Tibial nerve (tissue), 4 donors: ENCODE data around the gene AKAP6. TPM values are rescaled to one million over a fixed set of nuclear protein-coding genes. Genes with fewer than 3 reads are reported as not detected.

Experiments
- DNase-seq, 2 donors: peaks; one replicate each; pipeline ENCODE4 v3.0.0-alpha.2; 2019; ENCODE audit warnings: low spot score in 2 of 2
- H3K27ac ChIP-seq, 4 donors: fragments of 200-600 bp; sonication (generic) in 3 of 4; one replicate each; pipeline ENCODE4 v1.5.1; 2017 to 2019; ENCODE audit warnings: mild to moderate bottlenecking in 1 of 4
- H3K27me3 ChIP-seq, 2 donors: fragments of 200-600 bp; sonication (generic) in 1 of 2; one replicate each; pipeline versions ENCODE4 v1.5.1 to v1.6.0; 2017 to 2019
- H3K36me3 ChIP-seq, 3 donors: fragments of 200-600 bp; sonication (generic); one replicate each; pipeline ENCODE4 v1.5.1; 2018 to 2019
- H3K4me1 ChIP-seq, 4 donors: fragments of 200-600 bp; sonication (generic) in 3 of 4; one replicate each; pipeline ENCODE4 v1.5.1; 2017 to 2019
- H3K4me3 ChIP-seq, 4 donors: fragments of 200-600 bp; sonication (generic) in 3 of 4; one replicate each; pipeline ENCODE4 v1.5.1; 2017 to 2019; ENCODE audit warnings: mild to moderate bottlenecking in 1 of 4, moderate library complexity in 1 of 4
- H3K9me3 ChIP-seq, 4 donors: fragments of 200-600 bp; sonication (generic) in 3 of 4; one replicate each; pipeline ENCODE4 v1.5.1; 2017 to 2019
- CTCF ChIP-seq, 5 experiments: fragments of 200-600 bp in 3 of 5; fragments of 450-650 bp in 2 of 5; sonication (generic) in 3 of 5; IDR thresholded peaks; one replicate each; pipeline ENCODE4 v1.5.1; 2016 to 2019; ENCODE audit warnings: antibody characterized with exemption in 5 of 5, mild to moderate bottlenecking in 3 of 5, moderate library complexity in 2 of 5
- EP300 ChIP-seq, 2 donors: sonication (generic); formaldehyde crosslinking; IDR thresholded peaks; one replicate each; pipeline ENCODE4 v1.6.1; 2017; ENCODE audit warnings: antibody characterized with exemption in 2 of 2, mild to moderate bottlenecking in 1 of 2
- POLR2A ChIP-seq, 2 donors: fragments of 450-650 bp; IDR thresholded peaks; one replicate each; pipeline ENCODE4 v1.6.1; 2017; ENCODE audit warnings: antibody characterized with exemption in 2 of 2, mild to moderate bottlenecking in 2 of 2, moderate library complexity in 2 of 2
- WGBS, 2 donors: methylation state at CpG; one replicate each; pipeline ENCODE4 v1.1.5; 2018; 5-methylcytosine and 5-hydroxymethylcytosine counted together
- total RNA-seq, 4 donors: library from RNA; depleted of rRNA; stranded (reverse); fragments of >200 nt; gene quantifications; one replicate each; pipeline ENCODE4 v1.1.0, GENCODE V29; 2016

AKAP6 gene
- total RNA-seq, 4 donors from 2014 or later, result 2.1 to 10.7 (median 5.2) TPM

GRCh38 chr14:32561520-32561919 lies 232.4 kb downstream of the AKAP6 start:
- no peak overlapping the region for H3K27ac ChIP-seq
- 33 to 35% methylated on average over 1 of the region's 1 CpG for whole genome bisulfite sequencing, 2 donors
- H3K9me3 ChIP-seq, result no peaks in the 10 kb centered on the region
- TF ChIP-seq EP300 (IDR thresholded peaks at IDR 0.05) (no peak), POLR2A (IDR thresholded peaks at IDR 0.05) (no peak), CTCF (IDR thresholded peaks at IDR 0.05) (no peak)
- H3K4me1 ChIP-seq, result peaks cover 0 to 22% (median 4%) of the 10 kb centered on the region in 4 donors
- no peak overlapping the region for H3K4me3 ChIP-seq
- DNase-seq, result no peak
- no peaks in the 10 kb centered on the region for H3K36me3 ChIP-seq
- no peaks in the 10 kb centered on the region for H3K27me3 ChIP-seq

GRCh38 chr14:32564596-32564995 lies 235.5 kb downstream of the AKAP6 start:
- no peaks in the 10 kb centered on the region for H3K36me3 ChIP-seq
- peaks cover 0 to 21% (median 4%) of the 10 kb centered on the region in 4 donors for H3K4me1 ChIP-seq
- DNase-seq, result peak in 1 of 2 donors; percentile 9
- no peak for TF ChIP-seq CTCF (IDR thresholded peaks at IDR 0.05)
- peak in 1 of 2 donors; percentile 44 for TF ChIP-seq EP300 (IDR thresholded peaks at IDR 0.05)
- TF ChIP-seq POLR2A (IDR thresholded peaks at IDR 0.05), result no peak
- no peaks in the 10 kb centered on the region for H3K27me3 ChIP-seq
- H3K27ac ChIP-seq, result peak overlapping the region in 2 of 4 donors; percentile 3 to 9
- no peaks in the 10 kb centered on the region for H3K9me3 ChIP-seq
- no peak overlapping the region for H3K4me3 ChIP-seq

- H3K9me3 ChIP-seq, result no peaks in the 10 kb centered on the region
- H3K4me1 ChIP-seq, result peaks cover 0 to 14% (median 4%) of the 10 kb centered on the region in 4 donors
- H3K27ac ChIP-seq, result no peak overlapping the region
- no peaks in the 10 kb centered on the region for H3K27me3 ChIP-seq
- DNase-seq, result no peak
- TF ChIP-seq POLR2A (IDR thresholded peaks at IDR 0.05), result no peak
- no peak for TF ChIP-seq CTCF (IDR thresholded peaks at IDR 0.05)
- no peak for TF ChIP-seq EP300 (IDR thresholded peaks at IDR 0.05)
- H3K4me3 ChIP-seq, result no peak overlapping the region
- no peaks in the 10 kb centered on the region for H3K36me3 ChIP-seq
Measured at GRCh38 chr14:32565256-32565655, 236.2 kb downstream of the AKAP6 start.

GRCh38 chr14:32567543-32568384 lies 238.7 kb downstream of the AKAP6 start:
- H3K27ac ChIP-seq, result no peak overlapping the region
- no peak for DNase-seq
- no peaks in the 10 kb centered on the region for H3K9me3 ChIP-seq
- H3K36me3 ChIP-seq, result no peaks in the 10 kb centered on the region
- TF ChIP-seq POLR2A (IDR thresholded peaks at IDR 0.05) (no peak), EP300 (IDR thresholded peaks at IDR 0.05) (no peak), CTCF (IDR thresholded peaks at IDR 0.05) (no peak)
- no peaks in the 10 kb centered on the region for H3K27me3 ChIP-seq
- H3K4me1 ChIP-seq, result peaks cover 0 to 14% (median 4%) of the 10 kb centered on the region in 4 donors
- H3K4me3 ChIP-seq, result no peak overlapping the region

GRCh38 chr14:32571551-32571950 lies 242.5 kb downstream of the AKAP6 start:
- Histone ChIP-seq H3K9me3 (no peaks in the 10 kb centered on the region), H3K27ac (no peak overlapping the region), H3K4me3 (no peak overlapping the region), H3K4me1 (peaks cover 0 to 3% (median under 1%) of the 10 kb centered on the region in 4 donors), H3K36me3 (no peaks in the 10 kb centered on the region), H3K27me3 (no peaks in the 10 kb centered on the region)
- WGBS, 2 donors, result 56 to 67% methylated on average over 2 of the region's 2 CpGs
- DNase-seq, result no peak
- TF ChIP-seq CTCF (IDR thresholded peaks at IDR 0.05) (no peak), EP300 (IDR thresholded peaks at IDR 0.05) (no peak), POLR2A (IDR thresholded peaks at IDR 0.05) (no peak)
